GM12875 (cell line): ENCODE results near the gene PIGC.

Source experiments
- H3K4me3 ChIP-seq: one replicate; pipeline ENCODE4 v1.5.1; 2011; ENCODE audit warnings: low read depth, low read length, control low read depth
- TF ChIP-seq, protein P1 (sequence below): IDR thresholded peaks from 2 replicates; pipeline ENCODE4 v1.5.1; 2011; ENCODE audit warnings: low read depth, mild to moderate bottlenecking, control low read depth, inconsistent platforms, low read length, moderate library complexity, borderline replicate concordance; ENCODE audit not compliant: insufficient read depth

PIGC gene

DNA sequence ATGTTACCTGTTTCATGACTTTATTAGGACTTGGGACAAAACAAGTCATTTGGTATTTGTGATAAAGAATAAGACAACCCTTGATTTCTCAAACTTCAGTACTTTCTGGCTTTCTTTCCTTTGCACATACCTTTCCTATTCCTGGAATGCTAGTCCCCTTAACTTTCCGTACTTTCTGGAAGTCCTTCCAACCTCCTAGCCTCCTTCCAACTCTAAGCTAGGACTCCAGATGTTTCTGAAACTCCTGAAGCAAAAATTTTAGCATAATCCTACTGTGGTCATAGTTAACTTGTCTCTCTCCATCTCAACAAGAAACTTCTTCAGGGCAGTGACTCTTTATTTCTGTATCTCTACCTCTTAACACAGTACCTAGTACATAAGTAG is 43.2 kb downstream of the PIGC start:
- TF ChIP-seq, protein P1, sequence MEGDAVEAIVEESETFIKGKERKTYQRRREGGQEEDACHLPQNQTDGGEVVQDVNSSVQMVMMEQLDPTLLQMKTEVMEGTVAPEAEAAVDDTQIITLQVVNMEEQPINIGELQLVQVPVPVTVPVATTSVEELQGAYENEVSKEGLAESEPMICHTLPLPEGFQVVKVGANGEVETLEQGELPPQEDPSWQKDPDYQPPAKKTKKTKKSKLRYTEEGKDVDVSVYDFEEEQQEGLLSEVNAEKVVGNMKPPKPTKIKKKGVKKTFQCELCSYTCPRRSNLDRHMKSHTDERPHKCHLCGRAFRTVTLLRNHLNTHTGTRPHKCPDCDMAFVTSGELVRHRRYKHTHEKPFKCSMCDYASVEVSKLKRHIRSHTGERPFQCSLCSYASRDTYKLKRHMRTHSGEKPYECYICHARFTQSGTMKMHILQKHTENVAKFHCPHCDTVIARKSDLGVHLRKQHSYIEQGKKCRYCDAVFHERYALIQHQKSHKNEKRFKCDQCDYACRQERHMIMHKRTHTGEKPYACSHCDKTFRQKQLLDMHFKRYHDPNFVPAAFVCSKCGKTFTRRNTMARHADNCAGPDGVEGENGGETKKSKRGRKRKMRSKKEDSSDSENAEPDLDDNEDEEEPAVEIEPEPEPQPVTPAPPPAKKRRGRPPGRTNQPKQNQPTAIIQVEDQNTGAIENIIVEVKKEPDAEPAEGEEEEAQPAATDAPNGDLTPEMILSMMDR: no peak
- no peak overlapping the region for H3K4me3 ChIP-seq

DNA sequence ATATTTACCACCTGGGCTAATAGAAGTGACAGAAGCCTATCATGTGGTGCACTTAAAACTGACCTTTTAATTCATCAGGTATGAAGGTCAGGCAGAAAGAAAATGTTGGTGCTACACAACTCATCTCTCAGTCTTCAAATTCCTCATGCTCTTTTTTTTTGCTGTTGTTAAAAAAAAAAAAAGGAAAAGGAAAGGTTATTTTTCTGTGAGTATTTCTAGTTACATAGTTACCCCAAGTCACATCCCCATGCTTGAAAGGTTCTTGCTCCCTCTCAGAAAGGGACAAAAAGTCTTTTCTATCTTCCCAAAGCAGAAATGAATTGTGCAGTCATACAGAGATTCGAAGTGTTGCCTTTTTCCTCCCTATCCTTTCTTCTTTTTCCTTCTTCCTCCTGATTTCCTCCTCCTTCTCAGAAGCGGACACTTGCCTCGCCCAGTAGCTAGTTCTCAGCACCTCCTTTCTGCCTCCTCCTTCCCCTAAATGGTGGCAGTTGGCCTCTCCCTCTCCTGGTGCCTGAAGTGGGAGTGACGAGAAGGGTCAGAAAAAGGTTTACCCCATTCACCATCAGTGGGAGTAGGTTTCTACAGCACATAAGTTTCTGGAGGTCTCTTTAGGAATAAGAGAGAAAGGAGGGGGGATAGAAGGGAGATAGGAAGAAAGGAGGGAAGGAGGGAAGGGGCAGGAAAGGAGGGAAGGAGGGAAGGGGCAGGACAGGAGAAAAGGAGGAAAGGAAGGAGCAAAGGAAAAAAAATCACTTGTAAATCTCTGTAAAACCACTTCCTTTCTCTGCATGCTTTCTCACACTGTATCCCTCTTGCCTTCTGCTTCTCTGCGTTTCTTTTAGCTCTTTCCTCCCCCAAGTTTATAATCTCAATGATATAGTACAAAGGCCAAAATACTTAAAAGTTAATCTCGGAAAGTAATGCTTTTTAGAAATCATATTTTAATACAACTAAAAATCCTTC is 43.8 kb downstream of the PIGC start:
- TF ChIP-seq, protein P1: no peak
- H3K4me3 ChIP-seq: no peak overlapping the region

DNA sequence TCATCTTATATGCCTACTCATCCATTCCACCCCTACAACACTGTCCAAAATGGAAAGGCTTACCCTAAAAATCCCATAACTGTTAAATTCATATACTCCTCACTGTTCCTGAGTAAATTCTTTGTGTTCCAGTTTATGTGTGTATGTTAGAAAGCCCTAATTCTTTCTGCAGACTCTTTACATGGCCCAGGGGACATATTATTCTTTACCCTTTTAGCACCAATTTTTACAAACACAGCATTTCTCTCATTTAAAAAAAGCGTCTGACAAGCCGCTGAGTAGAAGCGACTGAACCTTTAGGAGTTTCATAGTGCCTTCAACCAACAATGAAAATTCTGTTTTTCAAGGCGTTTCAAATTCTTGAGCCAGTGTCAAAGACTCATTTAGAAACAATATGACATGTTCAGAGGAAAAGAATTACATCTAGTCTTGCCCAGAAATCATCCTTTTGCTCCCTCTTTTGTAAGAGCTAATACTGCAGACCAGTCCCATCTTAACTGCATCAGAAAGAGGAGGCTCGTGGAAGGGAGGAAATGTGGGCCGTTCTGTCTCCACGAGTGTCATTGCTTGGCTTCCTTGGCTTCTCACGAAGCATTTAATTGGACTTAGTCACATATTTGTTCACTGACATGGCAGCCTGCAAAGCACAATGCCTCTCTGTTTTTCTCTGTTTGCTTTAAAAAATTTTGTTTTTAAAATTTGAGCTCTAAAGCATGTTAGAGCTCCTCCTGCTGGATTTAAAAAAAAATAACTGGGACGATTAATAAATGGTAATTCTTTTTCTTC is 44.7 kb downstream of the PIGC start:
- no peak overlapping the region for H3K4me3 ChIP-seq
- TF ChIP-seq, protein P1: no peak

DNA sequence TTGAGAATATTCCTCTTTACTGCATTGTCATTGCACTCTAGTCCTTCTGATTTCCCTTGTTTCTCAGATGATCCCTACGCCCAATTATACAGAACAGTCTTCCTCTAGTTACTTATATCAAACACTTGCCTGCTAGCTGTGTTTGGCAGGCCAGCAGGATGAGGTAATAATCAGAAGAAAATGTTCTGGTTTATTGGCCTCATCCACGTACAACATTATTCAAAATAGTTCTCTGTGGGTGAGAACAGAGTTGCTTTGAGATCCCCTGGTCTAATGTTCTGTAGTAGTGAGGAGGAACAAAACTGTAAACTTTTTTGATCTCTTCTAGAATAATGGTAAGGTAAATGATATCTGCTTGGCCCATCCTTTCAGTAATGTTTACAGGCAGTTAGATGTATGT is 45.7 kb downstream of the PIGC start:
- TF ChIP-seq, protein P1: no peak

DNA sequence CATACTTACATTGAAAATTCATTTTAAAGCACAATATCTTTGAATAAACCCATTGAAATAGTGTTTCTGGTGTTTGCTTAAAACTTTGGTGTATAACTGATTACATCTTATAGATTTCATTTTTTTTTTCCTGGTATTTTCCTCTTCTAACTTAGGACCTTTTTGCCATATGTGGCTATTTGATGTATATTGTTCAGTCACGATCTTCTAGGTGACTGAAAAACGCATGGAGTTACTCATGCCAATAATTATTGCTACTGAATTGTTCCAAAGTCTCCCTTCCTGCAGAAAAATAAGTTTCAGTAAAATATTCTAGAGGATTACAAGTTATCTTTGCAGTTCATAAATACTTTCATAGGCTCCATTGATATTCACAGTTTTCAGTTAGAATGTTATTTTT is 46.2 kb downstream of the PIGC start:
- TF ChIP-seq, protein P1: no peak
- H3K4me3 ChIP-seq: no peak overlapping the region

More for the DNA sequence above, 45.7 kb downstream of the PIGC start:
- H3K4me3 ChIP-seq: no peak overlapping the region

DNA sequence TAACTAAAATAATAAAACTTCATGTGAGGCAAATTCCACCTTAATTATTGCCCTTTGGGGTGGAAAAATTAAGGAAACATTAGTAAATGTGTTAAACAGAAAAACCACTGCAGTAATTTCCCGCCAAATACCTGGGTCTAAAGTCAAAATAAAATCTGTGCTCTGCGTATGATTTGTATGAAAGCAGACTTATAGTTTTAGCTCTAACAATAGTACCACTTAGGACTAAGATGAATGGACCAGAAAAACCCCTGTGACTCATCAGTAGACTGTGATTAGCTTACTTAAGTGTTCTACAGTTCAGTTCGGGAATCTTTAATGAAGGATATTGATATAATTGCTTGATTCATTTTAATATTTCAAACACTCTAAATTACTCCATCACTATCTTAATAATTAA is 46.6 kb downstream of the PIGC start:
- H3K4me3 ChIP-seq: no peak overlapping the region
- TF ChIP-seq, protein P1: no peak
